ENCODE results near the gene DDX20. TPM values are rescaled to one million over a fixed set of nuclear protein-coding genes. Genes with fewer than 3 reads are reported as not detected.
"Not testable (repeated sequence)": the region's sequence is repeated elsewhere in the genome, so short reads cannot be mapped to it uniquely, and the experiment has no call there.

Gene DDX20
- polyA plus RNA-seq, 12 donors: 9.1 to 16.4 (median 13.1) TPM; not detected in 1

DNA sequence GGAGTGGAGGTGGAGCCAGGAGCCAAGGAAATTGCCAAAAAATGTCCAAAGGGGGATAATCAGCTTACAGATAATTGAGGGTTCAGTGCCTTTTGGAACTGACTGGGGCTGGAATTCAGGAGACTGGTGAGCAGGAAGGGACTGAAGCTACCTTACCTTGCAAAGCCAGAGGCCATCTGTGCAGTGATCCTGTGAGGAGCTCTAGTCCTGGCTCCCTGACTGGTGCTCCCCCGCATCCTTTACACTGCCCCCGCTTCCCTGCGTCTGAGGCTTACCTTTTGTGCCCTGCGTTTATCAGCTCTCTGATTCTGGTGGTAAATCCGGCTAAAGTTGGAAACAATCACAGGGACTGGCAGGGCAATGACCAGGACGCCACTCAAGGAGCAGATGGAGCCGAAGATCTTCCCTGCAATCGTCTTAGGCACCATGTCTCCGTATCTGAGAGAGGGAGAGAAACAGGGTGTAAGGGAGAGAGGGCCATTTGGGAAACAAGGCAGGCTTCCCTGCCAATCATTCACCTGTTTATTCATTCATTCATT lies 31.0 kb downstream of the DDX20 start:
- DNase-seq: no peak

DNA sequence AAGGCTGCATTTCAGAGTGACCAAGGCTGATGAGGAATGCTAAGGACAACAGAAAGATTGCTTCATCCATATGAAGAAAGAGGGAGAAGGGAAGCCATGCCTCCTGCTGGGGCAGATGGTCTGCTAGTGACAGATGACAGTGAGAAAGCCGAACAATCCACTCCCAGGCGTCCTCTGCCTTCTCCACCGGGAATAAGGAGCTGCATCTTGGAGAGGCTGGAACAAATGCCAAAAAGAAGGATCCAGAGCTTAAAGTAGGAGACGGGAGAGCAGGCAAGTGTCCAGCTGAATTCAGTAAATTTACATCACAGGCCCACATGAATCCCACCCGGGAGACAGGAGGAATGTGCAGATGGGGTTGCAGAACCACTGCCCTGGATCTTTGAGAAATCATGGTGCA lies 33.4 kb downstream of the DDX20 start:
- peak; percentile 3 for DNase-seq

DNA sequence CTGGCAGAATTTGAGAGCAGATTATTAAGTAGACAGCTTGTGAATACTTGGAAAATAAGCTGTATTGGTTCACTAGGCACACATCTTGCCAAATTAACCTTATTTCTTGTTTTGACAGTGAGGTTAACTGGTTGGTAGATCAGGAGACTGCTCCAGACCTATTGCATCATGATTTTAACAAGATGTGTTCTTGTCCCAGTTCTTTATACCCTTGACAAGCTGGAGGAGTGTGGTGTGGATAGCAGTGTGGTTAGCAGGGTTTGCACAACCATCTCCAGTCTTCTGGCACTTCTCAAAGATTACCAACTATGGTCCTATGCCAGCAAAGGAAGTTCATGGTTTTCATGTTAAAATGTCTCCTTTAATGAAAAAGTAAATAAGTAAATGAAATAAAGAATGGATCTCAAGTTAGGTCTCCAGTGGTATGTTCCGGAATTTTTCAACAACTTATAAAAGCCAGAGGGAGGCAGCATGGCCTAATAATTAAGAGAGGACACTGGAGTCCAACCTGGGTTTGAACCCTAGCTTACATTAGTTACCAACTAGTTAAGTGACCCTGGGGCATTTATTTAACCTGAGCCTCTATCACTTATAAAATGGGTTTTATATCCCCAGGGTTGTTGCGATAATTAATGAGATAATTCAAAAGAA lies 34.1 kb downstream of the DDX20 start:
- no peak for DNase-seq

DNA sequence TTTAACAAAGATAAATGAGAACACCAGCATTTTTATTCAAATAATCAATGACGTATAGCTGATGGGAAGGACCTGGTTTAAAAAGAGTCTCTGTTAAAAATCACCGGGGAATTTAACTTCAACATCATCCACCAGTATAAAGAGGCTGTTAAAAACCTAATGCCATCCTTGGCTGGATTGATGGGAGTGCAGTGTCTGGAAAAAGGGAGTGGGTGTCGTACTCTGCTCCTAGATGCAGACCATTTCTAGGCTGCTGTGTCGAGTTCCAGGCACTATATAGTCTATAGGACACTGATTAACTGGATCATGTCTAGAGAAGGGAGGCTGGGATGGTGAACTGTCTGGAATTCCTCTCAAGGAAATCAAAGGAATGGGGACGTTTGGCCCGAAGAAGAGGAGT lies 36.1 kb downstream of the DDX20 start:
- no peak for DNase-seq

DNA sequence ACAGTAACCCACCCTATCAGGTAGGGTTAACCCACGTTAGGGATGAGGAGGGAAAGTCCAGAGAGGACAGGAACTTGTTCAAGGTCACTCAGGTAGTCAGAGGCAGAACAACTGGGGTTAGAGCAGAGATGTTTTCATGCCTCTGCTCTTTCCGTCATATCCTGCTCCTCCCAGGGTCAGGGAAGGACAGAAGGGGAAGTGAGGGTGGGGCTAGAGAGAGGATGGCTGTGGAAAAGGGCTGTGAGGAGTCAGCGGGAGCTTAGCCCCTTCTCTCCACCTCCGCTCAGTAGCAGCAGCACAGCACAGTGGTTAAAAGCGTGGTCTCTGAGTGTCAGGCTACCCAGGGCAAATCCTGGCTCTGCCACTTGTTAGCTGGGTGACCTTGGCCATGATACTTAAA lies 36.5 kb downstream of the DDX20 start:
- no peak for DNase-seq

DNA sequence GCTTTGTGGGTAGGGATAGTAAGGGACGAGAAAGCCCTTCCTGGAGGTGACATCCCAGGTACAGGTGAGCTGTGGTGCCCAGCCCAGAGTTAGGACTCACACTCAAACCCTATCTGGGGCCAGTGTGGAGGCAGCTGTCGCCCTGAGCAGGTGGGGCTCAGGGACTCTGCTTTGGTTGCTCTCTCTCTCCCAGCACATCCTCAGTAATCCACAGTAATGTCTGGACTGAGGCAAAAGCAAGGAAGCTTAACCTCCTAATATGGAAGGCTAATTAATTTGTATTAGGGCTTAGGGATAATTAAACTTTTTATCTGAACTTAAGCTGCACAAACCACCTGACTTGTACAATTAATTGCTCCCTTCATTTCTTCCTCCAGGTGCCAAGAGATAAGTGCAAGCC lies 38.2 kb downstream of the DDX20 start:
- DNase-seq: no peak

DNA sequence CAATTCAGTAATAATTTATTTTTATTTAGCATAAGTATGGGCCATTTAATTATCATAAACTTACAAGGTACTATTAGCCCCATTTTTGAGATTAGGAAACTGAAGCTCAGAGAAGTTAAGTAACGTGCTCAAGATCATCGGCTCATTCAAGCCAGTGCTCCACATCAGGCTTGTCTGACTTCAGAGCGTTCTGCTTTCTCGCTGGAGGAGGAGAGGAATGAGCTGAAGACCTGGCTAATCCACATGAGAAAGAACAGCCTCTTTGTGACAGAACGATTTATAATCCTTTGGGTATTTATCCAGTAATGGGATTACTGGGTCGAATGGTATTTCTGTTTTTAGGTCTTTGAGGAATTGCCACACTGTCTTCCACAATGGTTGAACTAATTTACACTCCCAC lies 39.7 kb downstream of the DDX20 start:
- DNase-seq: no peak

DNA sequence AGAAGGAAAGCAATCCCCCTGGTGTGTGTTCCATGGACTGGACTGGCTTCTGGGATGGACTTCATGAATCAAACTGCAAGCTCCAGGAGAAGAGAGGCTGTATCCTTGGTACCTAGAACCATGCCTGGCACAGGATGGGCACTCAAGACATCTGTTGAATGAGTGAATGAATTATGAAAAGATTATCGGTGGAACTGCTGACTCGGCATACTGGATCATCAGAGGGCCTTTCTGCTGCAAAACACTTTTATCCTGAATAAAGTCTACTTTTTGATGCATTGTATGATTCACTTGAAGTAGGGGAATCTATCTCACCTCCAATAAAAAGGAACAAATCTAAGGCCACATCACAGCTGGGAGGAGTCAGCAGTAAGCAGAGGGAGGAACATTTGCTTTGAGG lies 42.9 kb downstream of the DDX20 start:
- DNase-seq: no peak

DNA sequence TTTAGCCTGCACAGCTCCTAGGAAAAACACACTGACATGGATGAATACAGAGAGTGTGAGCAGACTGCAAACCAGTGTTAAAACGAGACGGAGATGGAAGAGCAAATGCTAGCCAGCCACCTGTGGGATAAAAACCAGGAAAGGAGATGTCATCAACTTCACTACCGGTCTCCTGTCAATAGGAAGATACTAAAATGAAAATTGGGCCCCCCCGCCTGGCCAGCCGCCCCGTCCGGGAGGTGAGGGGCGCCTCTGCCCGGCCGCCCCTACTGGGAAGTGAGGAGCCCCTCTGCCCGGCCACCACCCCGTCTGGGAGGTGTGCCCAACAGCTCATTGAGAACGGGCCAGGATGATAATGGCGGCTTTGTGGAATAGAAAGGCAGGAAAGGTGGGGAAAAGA lies 44.0 kb downstream of the DDX20 start:
- DNase-seq: not testable (repeated sequence)

DNA sequence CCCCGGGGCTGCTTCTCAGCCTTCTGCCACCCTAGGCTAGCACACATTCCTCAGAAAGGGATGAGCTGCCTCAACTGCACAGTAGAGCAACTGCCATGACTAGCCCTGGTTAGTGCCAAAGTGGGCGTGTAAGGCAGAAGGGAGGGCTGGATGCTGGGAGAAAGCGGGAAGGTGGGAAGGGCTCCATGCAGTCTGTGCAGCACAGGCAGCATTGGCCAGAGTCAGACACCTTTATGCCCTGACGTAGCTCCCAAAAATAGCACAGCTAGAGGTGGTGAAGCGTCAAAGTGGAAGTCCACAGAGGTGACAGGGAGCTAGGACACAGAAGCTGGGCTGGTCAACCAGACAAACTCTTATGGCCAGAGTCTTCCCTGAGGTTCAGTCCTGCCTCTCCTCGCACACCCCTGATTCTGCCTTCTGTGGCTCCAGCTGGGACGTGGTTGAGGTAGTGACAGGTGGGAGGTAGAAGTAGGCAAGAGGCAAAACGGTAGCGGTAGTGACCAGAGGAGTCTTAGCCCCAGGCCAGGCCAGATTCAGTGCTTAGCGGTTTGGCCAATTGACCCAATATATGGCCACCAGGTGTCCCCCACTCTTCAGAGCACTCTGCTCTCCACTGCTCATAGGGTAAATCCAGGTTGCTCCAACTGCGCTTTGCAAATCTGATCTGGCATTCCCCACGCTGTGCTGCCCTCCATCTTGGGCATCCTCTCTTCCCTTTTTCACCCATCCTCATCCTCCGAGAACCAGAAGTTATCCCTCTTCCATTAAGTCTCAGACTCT lies 45.6 kb downstream of the DDX20 start:
- DNase-seq: no peak

DNA sequence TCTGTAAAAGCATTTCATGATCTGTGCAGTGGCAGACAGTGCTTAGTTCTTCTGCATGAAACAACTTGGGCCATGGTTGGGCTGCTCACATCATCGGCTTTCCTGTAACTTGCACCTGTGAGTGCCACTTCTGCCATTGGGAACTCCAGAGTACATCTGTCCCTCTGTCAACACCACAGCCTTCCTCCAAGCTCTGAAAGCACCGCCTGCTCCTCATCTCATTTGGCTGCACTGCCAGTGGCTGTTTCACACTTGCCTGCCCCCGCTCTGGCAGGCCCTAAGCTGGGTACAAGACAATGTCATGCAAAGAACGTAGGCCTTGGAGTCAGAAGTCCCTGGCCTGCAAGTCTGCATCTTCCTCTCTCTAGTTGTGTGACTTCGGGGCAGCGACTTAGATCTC lies 46.4 kb downstream of the DDX20 start:
- no peak for DNase-seq

DNA sequence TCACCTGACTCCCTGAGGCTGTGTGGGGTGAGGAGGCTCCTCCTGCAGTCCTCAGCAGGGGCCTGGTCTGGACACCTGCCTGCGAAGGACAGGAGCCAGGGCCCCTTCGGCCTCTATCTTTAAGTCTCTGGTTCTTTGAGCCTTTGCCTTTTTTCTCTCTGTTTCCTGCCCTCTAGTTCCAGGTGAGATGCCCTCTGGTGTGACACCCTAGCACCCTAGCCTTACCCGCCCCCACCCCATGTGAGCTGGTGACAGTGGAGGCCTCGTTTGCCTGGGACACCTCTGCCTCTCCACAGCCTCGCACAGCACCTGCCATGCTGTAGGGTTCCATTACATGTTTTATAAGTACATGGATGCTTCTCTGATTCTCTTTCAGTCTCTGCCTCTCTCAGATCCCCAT lies 47.3 kb downstream of the DDX20 start:
- no peak for DNase-seq

DNA sequence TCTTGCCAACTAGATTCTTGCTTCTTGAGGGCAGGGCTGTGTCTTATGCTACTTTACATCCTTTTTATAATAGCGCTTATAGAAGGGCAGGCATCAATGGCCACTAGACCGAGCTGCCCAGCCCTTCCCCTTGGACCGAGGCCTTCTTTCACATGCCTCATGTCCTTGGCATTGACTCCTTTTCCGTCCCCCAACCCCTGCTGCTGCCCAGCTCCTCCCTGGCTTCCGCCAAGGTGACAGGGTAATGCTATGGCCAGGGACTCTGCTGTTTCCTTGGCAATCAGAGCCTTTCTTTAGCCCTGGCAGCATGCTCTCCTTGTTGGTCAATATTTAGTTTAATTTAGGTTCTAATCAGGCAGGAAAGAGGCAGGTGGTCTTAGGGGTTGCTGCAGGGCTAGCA lies 48.2 kb downstream of the DDX20 start:
- DNase-seq: no peak

DNA sequence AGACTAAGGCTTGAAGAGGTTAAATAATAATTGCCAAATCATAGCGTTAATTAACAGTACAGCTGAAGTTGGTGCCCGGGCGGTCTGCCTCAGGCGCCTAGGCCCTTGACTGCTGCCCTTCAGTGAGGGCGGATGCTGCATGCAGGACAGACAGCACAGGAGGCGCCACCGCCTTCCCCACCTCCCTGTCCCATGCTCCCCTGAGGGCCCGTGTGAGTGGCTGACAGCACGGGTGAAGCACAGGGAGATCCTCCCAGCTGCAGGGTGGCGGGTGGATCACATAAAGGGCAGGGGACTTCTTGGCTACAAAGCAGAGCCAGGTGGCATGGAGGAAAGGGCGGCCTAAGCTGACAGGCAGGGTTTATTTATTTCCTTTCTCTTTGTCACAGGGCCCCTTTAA lies 49.1 kb downstream of the DDX20 start:
- no peak for DNase-seq

DNA sequence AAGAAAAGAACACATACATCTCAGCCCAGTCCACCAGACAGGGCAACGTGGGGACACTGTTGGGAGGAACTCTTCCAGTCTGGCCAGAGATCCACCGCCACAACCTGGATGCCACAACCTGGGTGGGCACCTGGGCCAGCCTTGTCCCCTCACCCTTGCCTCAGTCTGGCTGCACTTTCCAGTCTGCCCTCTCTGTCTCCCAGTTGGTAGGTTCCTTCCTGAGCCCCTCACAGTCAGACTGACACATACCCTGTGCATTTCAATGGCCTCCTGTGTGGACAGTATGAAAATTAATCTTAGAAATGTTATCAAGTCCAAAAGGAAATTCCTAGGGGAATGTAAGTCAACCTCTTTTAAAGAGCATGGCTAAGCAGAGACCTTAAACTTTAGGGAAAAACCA lies 49.5 kb downstream of the DDX20 start:
- DNase-seq: no peak

DNA sequence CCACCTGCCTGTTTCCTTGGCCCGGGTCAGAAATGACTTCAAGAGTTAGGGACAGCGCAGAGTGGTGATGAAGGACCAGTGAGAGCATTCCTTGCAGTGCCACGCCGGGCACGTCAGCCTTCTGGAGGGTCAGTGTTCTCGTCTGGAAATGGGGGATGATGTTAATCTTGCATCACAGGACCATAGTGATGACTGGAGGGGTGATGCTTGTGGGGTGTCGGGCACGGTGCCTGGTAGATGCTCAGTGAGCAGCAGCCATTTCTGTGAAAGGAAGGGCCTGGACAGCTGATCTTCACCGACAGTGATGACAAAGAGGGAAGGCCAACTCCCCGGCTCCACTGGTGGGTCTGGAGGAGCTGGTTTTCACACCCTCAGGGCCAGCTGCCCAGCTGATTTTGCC lies 56.2 kb downstream of the DDX20 start:
- DNase-seq: no peak

DNA sequence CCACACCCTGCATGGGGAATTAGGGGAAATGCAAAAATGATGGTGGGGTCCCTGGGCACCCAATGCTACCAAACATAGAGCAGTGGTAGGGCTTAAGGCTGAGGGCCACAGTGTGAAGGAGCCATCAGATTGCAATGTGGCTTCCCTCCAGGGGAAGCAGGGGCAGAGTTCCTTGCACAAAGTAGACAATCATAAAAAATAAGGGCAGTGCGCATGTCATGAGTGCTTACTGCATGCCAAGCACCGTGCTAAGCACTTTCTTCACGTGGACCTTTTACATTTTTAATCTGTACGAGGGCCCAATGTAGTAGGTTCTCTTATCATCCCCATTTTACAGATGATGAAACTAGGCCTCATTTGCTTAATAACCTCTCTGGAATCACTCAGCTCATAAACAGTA lies 56.6 kb downstream of the DDX20 start:
- DNase-seq: no peak

DNA sequence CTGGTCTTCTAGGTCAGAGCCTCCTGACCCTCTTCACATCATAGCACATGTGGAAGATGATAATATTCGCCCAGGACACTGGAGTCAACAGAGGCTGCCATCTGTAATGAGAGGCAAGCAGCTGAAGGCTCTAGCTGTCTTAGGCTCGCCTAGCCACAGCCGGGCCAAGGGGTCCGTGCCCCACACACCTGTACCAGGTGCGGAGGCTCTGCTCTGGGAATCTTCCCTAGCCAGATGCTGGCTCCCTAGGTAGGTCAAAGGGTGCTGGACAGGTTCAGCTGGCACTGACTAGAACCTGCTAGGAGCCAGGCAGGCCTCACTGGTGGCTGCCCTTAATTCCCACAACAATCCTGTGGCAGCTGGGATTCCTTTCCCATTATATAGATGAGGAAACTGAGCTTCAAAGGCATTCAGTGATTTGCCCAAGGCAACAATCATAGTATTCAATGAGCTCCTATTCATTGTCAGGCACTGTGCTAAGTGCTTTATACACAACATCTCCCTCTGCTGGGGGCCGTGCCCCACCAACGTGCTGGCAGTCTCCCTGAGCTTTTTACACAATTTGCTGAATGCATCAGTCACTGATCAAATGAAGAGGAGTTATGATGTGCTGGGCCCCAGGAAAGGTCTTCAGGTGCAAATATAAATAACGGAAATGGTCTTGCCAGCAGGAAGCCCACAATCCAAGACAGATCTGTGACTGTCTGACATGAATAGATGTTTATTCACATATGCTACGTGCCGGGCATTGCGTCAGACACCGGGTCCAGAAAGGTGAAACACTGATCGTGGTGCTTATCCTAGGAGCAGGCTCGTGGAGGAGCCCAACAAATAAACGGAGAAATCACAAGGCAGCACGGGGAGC lies 58.0 kb downstream of the DDX20 start:
- DNase-seq: no peak

DNA sequence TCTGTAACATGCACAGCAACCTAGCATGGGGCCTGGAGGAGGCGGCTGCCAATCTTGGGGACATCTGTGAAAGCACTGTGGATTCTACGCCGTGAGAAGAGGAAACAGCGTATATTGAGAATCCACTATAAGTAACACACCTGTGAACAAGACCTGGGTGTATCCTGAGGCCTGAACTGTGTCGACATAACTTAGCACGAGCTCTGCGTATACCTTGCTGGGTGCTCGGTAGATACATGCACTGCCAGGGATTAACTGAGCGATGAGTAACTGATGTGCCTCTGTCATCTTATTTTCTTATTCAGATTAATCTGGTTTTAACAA lies 58.6 kb downstream of the DDX20 start:
- DNase-seq: no peak

DNA sequence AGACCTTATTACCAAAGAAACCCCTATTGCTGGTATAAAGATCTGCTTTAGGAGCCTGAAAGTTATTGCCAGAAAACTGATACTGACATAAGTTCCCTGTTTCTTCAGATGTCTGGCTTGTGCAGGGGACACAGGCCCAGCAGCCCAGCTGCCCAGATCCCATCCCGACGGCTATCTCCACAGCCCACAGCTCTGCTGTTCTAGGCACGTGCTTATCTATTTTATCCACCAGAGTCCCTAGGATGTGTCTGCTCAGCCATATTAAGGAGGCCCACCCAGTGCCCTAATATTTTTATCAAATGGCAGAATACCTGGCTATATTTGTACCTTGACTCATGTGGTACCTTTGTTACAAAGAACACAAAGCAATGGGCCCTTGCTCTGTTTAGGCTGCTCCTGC lies 58.9 kb downstream of the DDX20 start:
- DNase-seq: no peak
